OCI-LY7 (cell line): ENCODE results near the gene OR2T5.
"Not testable (repeated sequence)": the region's sequence is repeated elsewhere in the genome, so short reads cannot be mapped to it uniquely, and the experiment has no call there.

Experiments
- EZH2phosphoT487 ChIP-seq: fragments of 200-600 bp; sonication (generic); IDR thresholded peaks from 2 replicates; pipeline ENCODE4 v1.6.1; 2018; ENCODE audit warnings: low read depth, borderline replicate concordance, mild to moderate bottlenecking, mixed run types, antibody characterized with exemption, low read length, moderate library complexity, mixed read lengths
- TF ChIP-seq, protein P1 (sequence below): fragments of 200-600 bp; sonication (generic); conservative IDR thresholded peaks from 2 replicates; pipeline ENCODE4 v1.5.1; 2014; ENCODE audit warnings: mild to moderate bottlenecking, antibody characterized with exemption, low read length, moderate library complexity, mixed read lengths

DNA sequence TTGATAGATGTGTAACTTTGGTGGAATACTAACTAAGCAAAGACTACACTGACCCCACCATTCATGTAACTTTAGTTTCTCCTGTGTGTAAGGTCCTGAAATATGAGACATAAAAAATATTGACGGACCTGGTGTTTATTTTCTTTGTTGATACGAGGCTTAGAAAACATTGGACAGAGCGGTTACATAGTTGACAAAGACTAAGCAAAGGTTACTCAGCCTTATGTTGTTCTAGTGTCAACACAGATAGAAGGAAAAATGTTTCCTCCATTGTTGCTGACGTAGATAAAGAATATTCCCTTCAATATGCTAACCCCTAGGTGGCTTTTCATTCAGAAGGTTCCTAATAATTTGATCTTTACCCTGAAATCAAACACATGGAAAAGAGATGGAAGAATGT is 33.3 kb upstream of the OR2T5 start:
- TF ChIP-seq, protein P1, sequence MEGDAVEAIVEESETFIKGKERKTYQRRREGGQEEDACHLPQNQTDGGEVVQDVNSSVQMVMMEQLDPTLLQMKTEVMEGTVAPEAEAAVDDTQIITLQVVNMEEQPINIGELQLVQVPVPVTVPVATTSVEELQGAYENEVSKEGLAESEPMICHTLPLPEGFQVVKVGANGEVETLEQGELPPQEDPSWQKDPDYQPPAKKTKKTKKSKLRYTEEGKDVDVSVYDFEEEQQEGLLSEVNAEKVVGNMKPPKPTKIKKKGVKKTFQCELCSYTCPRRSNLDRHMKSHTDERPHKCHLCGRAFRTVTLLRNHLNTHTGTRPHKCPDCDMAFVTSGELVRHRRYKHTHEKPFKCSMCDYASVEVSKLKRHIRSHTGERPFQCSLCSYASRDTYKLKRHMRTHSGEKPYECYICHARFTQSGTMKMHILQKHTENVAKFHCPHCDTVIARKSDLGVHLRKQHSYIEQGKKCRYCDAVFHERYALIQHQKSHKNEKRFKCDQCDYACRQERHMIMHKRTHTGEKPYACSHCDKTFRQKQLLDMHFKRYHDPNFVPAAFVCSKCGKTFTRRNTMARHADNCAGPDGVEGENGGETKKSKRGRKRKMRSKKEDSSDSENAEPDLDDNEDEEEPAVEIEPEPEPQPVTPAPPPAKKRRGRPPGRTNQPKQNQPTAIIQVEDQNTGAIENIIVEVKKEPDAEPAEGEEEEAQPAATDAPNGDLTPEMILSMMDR: not testable (repeated sequence)
- not testable (repeated sequence) for TF ChIP-seq EZH2phosphoT487
